ENCODE data around the gene ATP2B1. TPM values are rescaled to one million over a fixed set of nuclear protein-coding genes. Genes with fewer than 3 reads are reported as not detected.

ATP2B1 gene
- total RNA-seq, 2 donors from 2014 or later: 16.4 to 80.3 TPM

DNA sequence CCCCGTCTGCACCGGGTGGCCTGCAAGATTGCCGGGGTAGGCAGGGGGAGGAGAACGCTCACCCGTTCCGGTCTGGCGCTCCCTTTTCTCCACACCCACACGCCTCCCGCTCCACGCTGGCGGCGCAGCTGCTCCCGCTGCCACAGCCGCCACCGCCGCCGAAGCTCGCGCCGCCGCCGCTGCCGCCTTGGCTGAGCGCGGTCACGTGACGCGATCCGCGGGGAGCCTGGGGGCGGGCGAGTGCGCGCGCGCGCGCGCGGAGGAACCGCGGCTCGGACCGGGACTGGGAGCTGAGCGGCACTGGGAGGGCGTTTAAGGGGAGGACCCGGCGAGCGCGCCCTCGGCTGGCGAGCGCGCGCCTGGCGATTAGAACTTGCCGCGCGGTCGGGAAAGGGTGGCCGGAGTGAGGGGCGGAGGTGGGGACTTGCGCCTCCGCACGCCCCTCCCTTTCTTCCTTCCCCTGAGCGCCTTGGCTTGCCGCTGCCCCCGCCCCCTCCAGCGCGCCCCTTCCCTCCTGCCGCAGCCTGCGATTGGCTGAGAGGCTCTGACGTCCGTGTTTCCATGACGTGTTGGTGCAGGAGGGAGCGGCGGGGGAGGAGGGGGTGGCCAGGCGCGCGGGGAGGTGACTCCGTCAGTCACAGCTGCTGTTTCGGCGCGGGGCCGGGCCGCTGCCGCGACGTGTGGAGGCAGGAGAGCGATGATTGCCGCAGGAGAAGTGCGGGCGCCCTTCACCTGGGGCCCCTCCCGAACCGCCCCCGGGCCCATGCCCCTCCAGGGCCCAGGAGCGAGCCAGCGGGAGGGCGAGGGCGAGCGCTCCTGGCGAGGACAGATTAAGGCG, 738 bp upstream of the ATP2B1 start:
- intact Hi-C loops (cut with DNase I): loop anchor here (5.0 kb wide), 2 partner anchors 167 to 243 kb away; no protein-coding TSS in a partner anchor
- H3K27me3 ChIP-seq (replicated peaks; ENCODE audit: insufficient read depth): no peaks in the 10 kb centered on the region
- peak; percentile 96 for TF ChIP-seq POLR2A (IDR thresholded peaks at IDR 0.05)
- TF ChIP-seq, protein P1, sequence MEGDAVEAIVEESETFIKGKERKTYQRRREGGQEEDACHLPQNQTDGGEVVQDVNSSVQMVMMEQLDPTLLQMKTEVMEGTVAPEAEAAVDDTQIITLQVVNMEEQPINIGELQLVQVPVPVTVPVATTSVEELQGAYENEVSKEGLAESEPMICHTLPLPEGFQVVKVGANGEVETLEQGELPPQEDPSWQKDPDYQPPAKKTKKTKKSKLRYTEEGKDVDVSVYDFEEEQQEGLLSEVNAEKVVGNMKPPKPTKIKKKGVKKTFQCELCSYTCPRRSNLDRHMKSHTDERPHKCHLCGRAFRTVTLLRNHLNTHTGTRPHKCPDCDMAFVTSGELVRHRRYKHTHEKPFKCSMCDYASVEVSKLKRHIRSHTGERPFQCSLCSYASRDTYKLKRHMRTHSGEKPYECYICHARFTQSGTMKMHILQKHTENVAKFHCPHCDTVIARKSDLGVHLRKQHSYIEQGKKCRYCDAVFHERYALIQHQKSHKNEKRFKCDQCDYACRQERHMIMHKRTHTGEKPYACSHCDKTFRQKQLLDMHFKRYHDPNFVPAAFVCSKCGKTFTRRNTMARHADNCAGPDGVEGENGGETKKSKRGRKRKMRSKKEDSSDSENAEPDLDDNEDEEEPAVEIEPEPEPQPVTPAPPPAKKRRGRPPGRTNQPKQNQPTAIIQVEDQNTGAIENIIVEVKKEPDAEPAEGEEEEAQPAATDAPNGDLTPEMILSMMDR (IDR thresholded peaks at IDR 0.05): peak in 1 of 4 experiments; percentile 10
- peak; percentile 96 for TF ChIP-seq POLR2AphosphoS5 (IDR thresholded peaks at IDR 0.05)
- WGBS: under 1% methylated on average over 85 of the region's 103 CpGs
- no peaks in the 10 kb centered on the region for H3K4me1 ChIP-seq (replicated peaks)
- peak overlapping the region; percentile 95 to 98 for H3K27ac ChIP-seq
- no peaks in the 10 kb centered on the region for H3K9me3 ChIP-seq
- H3K4me3 ChIP-seq: peak overlapping the region; percentile 64 to 96
- H3K36me3 ChIP-seq: no peaks in the 10 kb centered on the region
- peak; percentile 98 for DNase-seq (ENCODE audit: low spot score)

DNA sequence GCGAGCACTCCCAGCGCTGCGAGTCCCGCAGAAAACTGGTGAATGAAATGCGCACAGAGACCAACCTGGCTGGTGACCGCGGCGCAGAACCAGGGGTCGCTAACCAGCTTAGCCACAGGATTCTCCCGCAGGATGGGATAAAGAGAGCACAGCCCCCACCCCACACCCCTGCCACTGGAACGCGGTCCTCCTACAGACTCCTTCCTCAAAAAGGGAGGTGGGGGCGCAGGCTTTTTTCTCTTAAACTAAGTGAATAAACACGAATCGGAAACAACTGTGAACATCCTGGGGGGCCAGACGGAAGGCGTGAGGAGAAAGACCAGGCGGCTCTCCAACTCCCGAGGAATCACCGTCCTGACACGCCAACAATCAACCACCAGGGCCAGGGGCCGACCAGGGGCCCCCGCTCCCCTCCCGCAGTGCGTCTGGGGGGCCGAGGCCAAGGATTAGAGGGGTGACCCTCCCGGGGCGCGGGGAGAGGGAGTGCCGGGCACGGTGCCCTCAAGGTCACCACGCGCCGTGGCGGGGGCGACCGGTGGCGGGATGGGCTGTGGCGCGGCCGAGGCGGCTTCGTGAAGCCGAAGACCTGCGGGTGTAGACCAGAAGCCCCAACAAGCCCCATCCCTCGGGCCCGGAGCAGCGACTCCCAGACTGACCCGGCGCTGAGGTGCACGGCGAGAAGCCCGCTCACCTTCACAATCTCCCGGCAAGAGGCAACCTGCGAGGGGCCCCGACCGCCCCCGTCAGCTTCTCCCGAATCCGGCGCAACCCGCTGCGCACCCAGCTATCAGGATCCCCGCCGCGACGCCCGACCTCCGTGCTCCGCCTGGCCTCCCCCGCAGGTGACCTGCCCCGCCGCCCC, 704 bp downstream of the ATP2B1 start:
- intact Hi-C loops (cut with DNase I): loop anchor here (5.0 kb wide), 2 partner anchors 166 to 244 kb away; no protein-coding TSS in a partner anchor
- no peaks in the 10 kb centered on the region for H3K9me3 ChIP-seq
- under 1% methylated on average over 33 of the region's 73 CpGs for WGBS
- no peaks in the 10 kb centered on the region for H3K36me3 ChIP-seq
- H3K4me1 ChIP-seq (replicated peaks): no peaks in the 10 kb centered on the region
- no peaks in the 10 kb centered on the region for H3K27me3 ChIP-seq (replicated peaks; ENCODE audit: insufficient read depth)
- peak overlapping the region; percentile 64 to 96 for H3K4me3 ChIP-seq
- peak overlapping the region; percentile 95 to 98 for H3K27ac ChIP-seq
- peak; percentile 22 for DNase-seq (ENCODE audit: low spot score)
- no peak for TF ChIP-seq POLR2A (IDR thresholded peaks at IDR 0.05)
- TF ChIP-seq, protein P1 (IDR thresholded peaks at IDR 0.05): peak in 2 of 4 experiments; percentile 25 to 28

DNA sequence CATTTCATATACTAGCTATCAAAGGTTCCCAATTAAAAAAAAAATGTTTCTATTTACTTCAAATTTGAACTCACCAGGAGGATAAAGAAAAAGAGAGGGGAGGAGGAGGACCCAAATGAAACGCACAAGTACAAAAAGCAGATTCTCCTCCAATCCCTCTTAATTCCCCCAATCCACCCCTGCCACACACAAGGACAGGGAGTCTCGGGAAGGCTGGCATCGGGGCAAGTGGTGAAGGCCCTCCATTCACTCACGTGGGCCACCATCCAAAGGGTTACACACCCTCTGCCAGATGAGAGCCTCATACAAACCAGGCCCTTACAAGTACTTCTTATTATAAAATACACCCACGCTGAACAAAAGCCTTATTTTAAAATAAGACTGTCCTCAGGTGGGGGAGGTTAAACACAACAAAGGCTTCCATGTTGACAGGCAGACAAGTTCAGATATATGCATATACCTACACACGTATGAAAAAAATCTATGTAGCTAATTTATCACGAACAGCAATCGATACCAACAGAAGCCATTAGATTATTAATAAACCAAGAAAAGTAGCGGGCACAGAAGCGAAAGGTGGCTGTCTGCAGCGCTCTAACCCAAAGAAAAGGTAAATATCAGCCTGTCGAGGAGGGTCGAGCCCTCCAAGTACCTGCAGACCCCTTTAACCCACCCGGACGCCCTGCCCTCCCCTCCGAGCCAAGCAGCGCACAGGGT, 1.5 kb downstream of the ATP2B1 start:
- no peak for DNase-seq (ENCODE audit: low spot score)
- TF ChIP-seq POLR2A (IDR thresholded peaks at IDR 0.05) (no peak), POLR2AphosphoS5 (IDR thresholded peaks at IDR 0.05) (no peak)
- TF ChIP-seq, protein P1 (IDR thresholded peaks at IDR 0.05): no peak
- intact Hi-C loops (cut with DNase I): loop anchor here (5.0 kb wide), 2 partner anchors 165 to 245 kb away; no protein-coding TSS in a partner anchor

DNA sequence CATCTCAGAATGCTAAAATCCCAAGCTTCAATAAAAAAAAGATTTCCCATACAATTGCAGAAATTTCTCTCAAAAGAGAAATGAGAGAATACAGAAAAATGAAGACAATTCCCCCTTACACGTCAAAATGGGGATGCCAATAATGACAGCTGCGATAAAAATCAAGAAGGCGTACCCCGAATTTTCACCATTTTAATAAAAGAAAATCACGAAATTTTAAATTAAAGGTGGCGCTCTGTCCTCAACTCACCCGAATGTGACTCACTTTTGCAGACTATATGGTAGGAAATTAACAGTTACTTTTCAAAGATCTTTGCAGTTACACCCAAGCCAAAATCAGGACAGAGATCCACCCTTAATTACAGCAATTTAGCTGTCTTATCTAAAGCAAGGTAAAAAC, 2.1 kb downstream of the ATP2B1 start:
- no peaks in the 10 kb centered on the region for H3K4me1 ChIP-seq (replicated peaks)
- H3K27ac ChIP-seq: no peak overlapping the region
- intact Hi-C loops (cut with DNase I): loop anchor here (5.0 kb wide), 2 partner anchors 164 to 246 kb away; no protein-coding TSS in a partner anchor
- WGBS: 90% methylated on average over 7 of the region's 7 CpGs
- no peaks in the 10 kb centered on the region for H3K9me3 ChIP-seq
- DNase-seq (ENCODE audit: low spot score): no peak
- no peaks in the 10 kb centered on the region for H3K36me3 ChIP-seq
- no peaks in the 10 kb centered on the region for H3K27me3 ChIP-seq (replicated peaks; ENCODE audit: insufficient read depth)
- TF ChIP-seq POLR2AphosphoS5 (IDR thresholded peaks at IDR 0.05): no peak
- no peak for TF ChIP-seq POLR2A (IDR thresholded peaks at IDR 0.05)
- TF ChIP-seq, protein P1 (IDR thresholded peaks at IDR 0.05): no peak
- H3K4me3 ChIP-seq: no peak overlapping the region

More for the DNA sequence above, 1.5 kb downstream of the ATP2B1 start:
- WGBS: 17% methylated on average over 17 of the region's 17 CpGs
- H3K9me3 ChIP-seq: no peaks in the 10 kb centered on the region
- H3K27me3 ChIP-seq (replicated peaks; ENCODE audit: insufficient read depth): no peaks in the 10 kb centered on the region
- H3K36me3 ChIP-seq: no peaks in the 10 kb centered on the region
- H3K4me1 ChIP-seq (replicated peaks): no peaks in the 10 kb centered on the region
- peak overlapping the region; percentile 64 to 96 for H3K4me3 ChIP-seq
- peak overlapping the region; percentile 95 to 98 for H3K27ac ChIP-seq
